OCI-LY1 (cell line): ENCODE data around the gene IFI44L.

Experiments
- H2AFZ ChIP-seq: fragments of 200-600 bp; sonication (generic), shearing (Covaris generic); 2 replicates; pipeline ENCODE4 v1.6.0; 2014; ENCODE audit warnings: antibody characterized with exemption, mild to moderate bottlenecking, low read length
- H3F3A ChIP-seq: fragments of 200-600 bp; sonication (generic), shearing (Covaris generic); 2 replicates; pipeline ENCODE4 v1.6.0; 2014; ENCODE audit warnings: mild to moderate bottlenecking, antibody characterized with exemption, low read length, moderate library complexity; ENCODE audit not compliant: insufficient read depth
- H3K27ac ChIP-seq: fragments of 200-600 bp; sonication (generic); 2 replicates; pipeline ENCODE4 v1.5.1; 2014; ENCODE audit warnings: low read length, mixed run types, mild to moderate bottlenecking, low read depth; ENCODE audit not compliant: poor library complexity, severe bottlenecking
- H3K27me3 ChIP-seq: fragments of 200-600 bp; sonication (generic); 2 replicates; pipeline ENCODE4 v1.6.0; 2014; ENCODE audit warnings: antibody characterized with exemption, mild to moderate bottlenecking, low read length, moderate library complexity; ENCODE audit not compliant: insufficient read depth
- H3K36me3 ChIP-seq: fragments of 200-600 bp; sonication (generic); 2 replicates; pipeline ENCODE4 v1.6.1; 2014; ENCODE audit warnings: mild to moderate bottlenecking, antibody characterized with exemption, low read length, moderate library complexity, mixed read lengths; ENCODE audit not compliant: insufficient read depth
- H3K4me1 ChIP-seq: fragments of 200-600 bp; sonication (generic); 2 replicates; pipeline ENCODE4 v1.5.1; 2014; ENCODE audit warnings: mild to moderate bottlenecking, low read length, moderate library complexity; ENCODE audit not compliant: insufficient read depth, severe bottlenecking
- H3K4me2 ChIP-seq: fragments of 200-600 bp; sonication (generic), shearing (Covaris generic); 2 replicates; pipeline ENCODE4 v1.6.1; 2014; ENCODE audit warnings: low read length
- H3K4me3 ChIP-seq: fragments of 200-600 bp; sonication (generic); 2 replicates; pipeline ENCODE4 v1.5.1; 2014; ENCODE audit warnings: low read length, low read depth, mild to moderate bottlenecking, mixed read lengths; ENCODE audit not compliant: poor library complexity, severe bottlenecking
- H3K79me2 ChIP-seq: fragments of 200-600 bp; shearing (Covaris generic); 2 replicates; pipeline ENCODE4 v1.6.1; 2016; ENCODE audit warnings: mixed run types, low read length, mixed read lengths; ENCODE audit not compliant: insufficient read depth
- H3K9ac ChIP-seq: fragments of 200-600 bp; sonication (generic), shearing (Covaris generic); 2 replicates; pipeline ENCODE4 v1.6.1; 2014; ENCODE audit warnings: mild to moderate bottlenecking, low read length, mixed read lengths
- H3K9me2 ChIP-seq: fragments of 200-600 bp; sonication (generic), shearing (Covaris generic); 2 replicates; pipeline ENCODE4 v1.6.1; 2014; ENCODE audit warnings: low read depth, mild to moderate bottlenecking, low read length, mixed read lengths
- H3K9me3 ChIP-seq: fragments of 200-600 bp; shearing (Covaris generic); 2 replicates; pipeline ENCODE4 v1.6.1; 2014; ENCODE audit warnings: low read length, mixed read lengths
- H4K20me1 ChIP-seq: fragments of 200-600 bp; sonication (generic), shearing (Covaris generic); 2 replicates; pipeline ENCODE4 v1.6.0; 2016; ENCODE audit warnings: mild to moderate bottlenecking, low read length; ENCODE audit not compliant: insufficient read depth
- CTCF ChIP-seq: fragments of 200-600 bp; sonication (generic), shearing (Covaris generic); IDR thresholded peaks from 2 replicates; pipeline ENCODE4 v1.5.1; 2017; ENCODE audit warnings: mild to moderate bottlenecking, antibody characterized with exemption, low read length, moderate library complexity, mixed read lengths
- EZH2 ChIP-seq: fragments of 200-600 bp; sonication (generic), shearing (Covaris generic); IDR thresholded peaks from 2 replicates; pipeline ENCODE4 v1.8.0; 2017; ENCODE audit warnings: borderline replicate concordance, mixed run types, mild to moderate bottlenecking, antibody characterized with exemption, low read length, moderate library complexity, mixed read lengths

IFI44L gene

GRCh38 chr1:78691995-78692747, 71.9 kb downstream of the IFI44L start:
- no peaks in the 10 kb centered on the region for H3K9me3 ChIP-seq
- H3K4me2 ChIP-seq, result no peak overlapping the region
- H3F3A ChIP-seq, result no peaks in the 10 kb centered on the region
- H3K27ac ChIP-seq, result no peak overlapping the region
- H3K4me3 ChIP-seq, result no peak overlapping the region
- no peak overlapping the region for H3K9ac ChIP-seq
- H3K36me3 ChIP-seq, result no peaks in the 10 kb centered on the region
- H2AFZ ChIP-seq, result no peak overlapping the region
- no peaks in the 10 kb centered on the region for H3K27me3 ChIP-seq
- no peaks in the 10 kb centered on the region for H3K4me1 ChIP-seq
- TF ChIP-seq EZH2 (no peak), CTCF (no peak)
- H3K79me2 ChIP-seq, result no peaks in the 10 kb centered on the region
- no peaks in the 10 kb centered on the region for H4K20me1 ChIP-seq
- no peaks in the 10 kb centered on the region for H3K9me2 ChIP-seq
